H1 (cell line): ENCODE measurements around the gene RBM20.

Experiments
- BCL11A ChIP-seq, 2 experiments: IDR thresholded peaks; one replicate each; pipeline ENCODE4 v1.6.1; 2011; ENCODE audit warnings: low read depth in 2 of 2, low read length in 2 of 2, mild to moderate bottlenecking in 2 of 2
- CBX5 ChIP-seq: fragments of 300-800, 300-1000 bp; sonication (generic); IDR thresholded peaks from 2 replicates; pipeline ENCODE4 v1.7.1; 2016; ENCODE audit warnings: antibody characterized with exemption, low read length, low read depth
- CEBPB ChIP-seq: IDR thresholded peaks from 2 replicates; pipeline ENCODE4 v1.6.1; 2012; ENCODE audit warnings: low read depth, low read length
- JUN ChIP-seq: IDR thresholded peaks from 2 replicates; pipeline ENCODE4 v1.6.1; 2011; ENCODE audit warnings: low read depth, mild to moderate bottlenecking, improper control_type of control experiment, low read length
- RFX5 ChIP-seq: IDR thresholded peaks from 2 replicates; pipeline ENCODE4 v1.6.1; 2011; ENCODE audit warnings: low read depth, low read length, improper control_type of control experiment, borderline replicate concordance
- SIN3A ChIP-seq, 2 experiments: IDR thresholded peaks in 1 of 2; conservative IDR thresholded peaks in 1 of 2; 2 replicates each; pipeline ENCODE4 v1.6.1; 2011 to 2012; ENCODE audit warnings: low read length in 2 of 2, improper control_type of control experiment in 1 of 2, low read depth in 1 of 2, mild to moderate bottlenecking in 1 of 2
- SIX5 ChIP-seq: IDR thresholded peaks from 2 replicates; pipeline ENCODE4 v1.6.1; 2011; ENCODE audit warnings: mild to moderate bottlenecking, low read depth, low read length
- TF ChIP-seq, protein P1 (sequence below): IDR thresholded peaks from 2 replicates; pipeline ENCODE4 v1.6.1; 2011; ENCODE audit warnings: low read depth, mild to moderate bottlenecking, low read length; ENCODE audit not compliant: insufficient read depth

DNA sequence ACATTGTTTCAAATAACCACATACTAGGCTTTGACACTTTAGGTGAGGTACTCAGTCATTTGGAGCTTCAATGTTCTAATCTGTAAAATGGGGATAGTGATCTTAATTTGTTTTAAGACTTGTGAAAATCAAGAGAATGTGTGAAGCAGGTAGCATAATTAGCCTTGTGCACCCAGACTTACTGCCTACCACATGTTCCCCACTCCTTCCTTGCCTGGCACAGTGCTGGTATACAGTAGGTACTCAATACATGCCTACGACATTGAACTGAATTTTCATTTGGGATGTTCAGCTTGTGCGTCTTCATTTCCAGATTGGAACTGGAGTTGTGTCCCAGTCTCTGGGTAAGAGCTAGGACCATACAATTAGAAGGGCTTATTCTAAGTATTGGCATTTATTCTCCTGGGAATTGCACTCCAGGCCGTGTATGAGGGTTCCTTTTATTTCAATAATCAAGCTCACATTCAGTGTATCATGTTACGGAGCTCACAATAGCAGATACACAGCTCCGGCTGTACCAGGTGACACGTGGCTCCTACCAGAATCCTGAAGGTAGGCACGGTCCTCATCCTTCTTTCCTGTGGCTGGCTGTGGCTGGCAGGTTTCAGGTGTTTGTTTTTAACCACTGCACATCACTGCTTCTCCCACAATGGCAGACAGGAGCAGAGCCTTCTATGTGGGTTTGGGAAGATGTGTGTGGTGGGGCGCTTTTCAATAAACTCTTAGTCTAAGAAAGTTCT, 118.1 kb downstream of the RBM20 start:
- TF ChIP-seq BCL11A (IDR thresholded peaks at IDR 0.05; ENCODE audit: low read depth in 2 of 2, low read length in 2 of 2) (no peak), CEBPB (no peak), CBX5 (no peak), RFX5 (no peak), JUN (no peak), SIN3A (conservative IDR thresholded peaks at IDR 0.05 in 1 of 2, IDR thresholded peaks at IDR 0.05 in 1 of 2; ENCODE audit: low read depth in 1 of 2, low read length in 2 of 2) (no peak), SIX5 (no peak)
- TF ChIP-seq, protein P1, sequence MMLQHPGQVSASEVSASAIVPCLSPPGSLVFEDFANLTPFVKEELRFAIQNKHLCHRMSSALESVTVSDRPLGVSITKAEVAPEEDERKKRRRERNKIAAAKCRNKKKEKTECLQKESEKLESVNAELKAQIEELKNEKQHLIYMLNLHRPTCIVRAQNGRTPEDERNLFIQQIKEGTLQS, result no peak
